Lower leg skin (tissue), 4 donors: ENCODE data around the gene MAP3K20. TPM values are rescaled to one million over a fixed set of nuclear protein-coding genes. Genes with fewer than 3 reads are reported as not detected.

Source experiments
- DNase-seq, 2 donors: peaks; one replicate each; pipeline ENCODE4 v3.0.0-alpha.2; 2019; ENCODE audit warnings: low spot score in 2 of 2
- H3K4me3 ChIP-seq: fragments of 200-600 bp; sonication (generic); 2 replicates; pipeline ENCODE4 v1.5.1; 2017; ENCODE audit warnings: mild to moderate bottlenecking, low read depth; ENCODE audit not compliant: poor library complexity, severe bottlenecking
- POLR2A ChIP-seq, 2 donors: fragments of 450-650 bp; IDR thresholded peaks; one replicate each; pipeline ENCODE4 v1.6.1; 2016 to 2017; ENCODE audit warnings: antibody characterized with exemption in 2 of 2, mild to moderate bottlenecking in 1 of 2, moderate library complexity in 1 of 2
- WGBS, 2 donors: methylation state at CpG; one replicate each; pipeline ENCODE4 v1.1.5; 2018; 5-methylcytosine and 5-hydroxymethylcytosine counted together
- intact Hi-C: fragments of 100-400 bp; cut with DNase I; formaldehyde crosslinking; loops from one replicate; pipeline ENCODE4 v1.15.0; 2023; ENCODE audit warnings: low total_unique reads
- total RNA-seq, 4 donors: library from RNA; depleted of rRNA; stranded (reverse); fragments of >200 nt; gene quantifications; one replicate each; pipeline ENCODE4 v1.1.0, GENCODE V29; 2016
- TF ChIP-seq, protein P1 (sequence below), 3 donors: fragments of 450-650 bp; IDR thresholded peaks; one replicate each; pipeline ENCODE4 v1.5.1; 2016; ENCODE audit warnings: antibody characterized with exemption in 3 of 3, mild to moderate bottlenecking in 3 of 3, moderate library complexity in 2 of 3

Gene MAP3K20
- total RNA-seq, 4 donors from 2014 or later: 30.9 to 40.3 (median 37.3) TPM

DNA sequence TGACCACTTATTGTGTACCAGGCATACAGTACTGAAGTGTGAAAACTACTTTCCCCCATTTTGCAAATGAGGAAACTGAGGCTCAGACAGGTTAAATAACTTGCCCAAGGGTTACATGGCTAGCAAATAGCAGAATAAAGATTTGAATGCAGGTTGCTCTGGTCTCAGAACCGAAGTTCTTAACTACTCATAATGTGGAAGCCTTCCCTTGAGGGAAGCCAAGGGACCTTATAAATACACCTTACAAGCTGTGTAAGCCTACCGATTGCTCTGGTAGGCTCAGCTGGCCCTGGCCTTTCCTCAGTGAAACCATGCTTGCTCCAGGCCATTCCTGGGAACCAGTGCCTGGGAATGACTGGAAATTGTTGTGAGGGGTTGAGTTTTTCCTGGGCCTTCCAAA, 164.4 kb downstream of the MAP3K20 start:
- WGBS, 2 donors: 88 to 100% methylated on average over 2 of the region's 2 CpGs
- TF ChIP-seq, protein P1, sequence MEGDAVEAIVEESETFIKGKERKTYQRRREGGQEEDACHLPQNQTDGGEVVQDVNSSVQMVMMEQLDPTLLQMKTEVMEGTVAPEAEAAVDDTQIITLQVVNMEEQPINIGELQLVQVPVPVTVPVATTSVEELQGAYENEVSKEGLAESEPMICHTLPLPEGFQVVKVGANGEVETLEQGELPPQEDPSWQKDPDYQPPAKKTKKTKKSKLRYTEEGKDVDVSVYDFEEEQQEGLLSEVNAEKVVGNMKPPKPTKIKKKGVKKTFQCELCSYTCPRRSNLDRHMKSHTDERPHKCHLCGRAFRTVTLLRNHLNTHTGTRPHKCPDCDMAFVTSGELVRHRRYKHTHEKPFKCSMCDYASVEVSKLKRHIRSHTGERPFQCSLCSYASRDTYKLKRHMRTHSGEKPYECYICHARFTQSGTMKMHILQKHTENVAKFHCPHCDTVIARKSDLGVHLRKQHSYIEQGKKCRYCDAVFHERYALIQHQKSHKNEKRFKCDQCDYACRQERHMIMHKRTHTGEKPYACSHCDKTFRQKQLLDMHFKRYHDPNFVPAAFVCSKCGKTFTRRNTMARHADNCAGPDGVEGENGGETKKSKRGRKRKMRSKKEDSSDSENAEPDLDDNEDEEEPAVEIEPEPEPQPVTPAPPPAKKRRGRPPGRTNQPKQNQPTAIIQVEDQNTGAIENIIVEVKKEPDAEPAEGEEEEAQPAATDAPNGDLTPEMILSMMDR (IDR thresholded peaks at IDR 0.05): no peak
- no peak for TF ChIP-seq POLR2A (IDR thresholded peaks at IDR 0.05)
- H3K4me3 ChIP-seq: no peak overlapping the region
- intact Hi-C loops: no loop called here
- no peak for DNase-seq

DNA sequence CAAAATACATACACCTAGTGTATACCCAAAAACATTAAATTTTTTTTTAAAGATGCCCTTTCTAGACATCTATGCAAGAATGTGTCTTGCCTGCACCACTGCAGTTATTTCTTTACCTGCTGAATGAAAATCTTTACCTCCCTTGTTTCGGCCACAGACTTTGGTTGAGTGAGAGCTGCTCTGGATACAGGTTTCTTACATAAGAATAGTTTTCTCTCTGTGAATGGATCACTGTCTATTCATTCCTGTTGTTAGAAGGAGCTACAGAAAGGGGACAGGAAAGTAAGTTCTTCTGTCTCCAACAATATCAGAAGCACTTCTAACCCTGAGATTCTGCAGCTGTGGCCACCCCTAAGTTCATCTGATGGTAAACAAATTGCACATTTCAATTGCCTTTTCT, 166.0 kb downstream of the MAP3K20 start:
- no peak overlapping the region for H3K4me3 ChIP-seq
- intact Hi-C loops: no loop called here
- DNase-seq: no peak
- TF ChIP-seq, protein P1 (IDR thresholded peaks at IDR 0.05): no peak
- no peak for TF ChIP-seq POLR2A (IDR thresholded peaks at IDR 0.05)
- 93 to 94% methylated on average over 1 of the region's 1 CpG for WGBS, 2 donors

DNA sequence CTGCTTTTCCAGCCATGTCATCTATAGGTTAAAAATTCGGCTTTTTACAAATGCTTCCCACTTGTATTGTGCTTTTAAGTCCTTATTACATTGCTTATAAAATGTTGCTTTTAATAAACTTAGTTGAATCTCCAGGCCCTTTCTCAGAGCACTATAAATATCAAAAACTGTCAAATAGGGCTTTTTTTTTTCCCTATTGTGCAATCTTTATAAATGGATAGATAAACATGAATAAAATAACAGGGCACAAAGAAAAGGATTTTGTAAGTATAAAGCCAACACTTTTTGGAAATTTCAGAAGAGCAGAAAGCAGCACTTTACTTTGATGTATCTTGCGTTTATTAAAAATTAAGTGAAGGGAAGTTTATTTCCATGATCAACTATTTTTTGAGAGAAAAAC, 171.5 kb downstream of the MAP3K20 start:
- WGBS, 2 donors: 89 to 97% methylated on average over 2 of the region's 2 CpGs
- H3K4me3 ChIP-seq: no peak overlapping the region
- intact Hi-C loops: no loop called here
- TF ChIP-seq, protein P1 (IDR thresholded peaks at IDR 0.05): no peak
- TF ChIP-seq POLR2A (IDR thresholded peaks at IDR 0.05): no peak
- no peak for DNase-seq

DNA sequence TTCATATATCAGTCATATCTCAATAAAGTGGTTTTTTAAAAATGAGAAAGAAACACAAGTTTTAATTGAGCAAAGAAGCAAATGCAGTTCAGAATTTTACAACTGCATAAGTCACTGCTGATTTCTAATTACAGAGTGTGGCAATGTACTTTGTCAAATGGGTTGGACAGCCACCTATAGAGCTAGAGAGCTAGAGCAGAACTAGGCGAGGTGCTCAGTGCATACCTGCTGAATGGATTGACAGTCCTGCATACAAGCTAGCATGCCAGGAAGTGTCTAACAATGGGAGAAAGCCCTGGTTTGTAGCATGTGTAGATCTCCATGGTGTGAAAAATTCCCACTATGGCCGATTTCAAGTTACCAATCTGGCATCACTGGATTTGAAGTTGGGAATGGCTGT, 172.7 kb downstream of the MAP3K20 start:
- 88 to 92% methylated on average over 2 of the region's 2 CpGs for WGBS, 2 donors
- DNase-seq: no peak
- intact Hi-C loops: no loop called here
- TF ChIP-seq, protein P1 (IDR thresholded peaks at IDR 0.05): no peak
- TF ChIP-seq POLR2A (IDR thresholded peaks at IDR 0.05): no peak
- no peak overlapping the region for H3K4me3 ChIP-seq

DNA sequence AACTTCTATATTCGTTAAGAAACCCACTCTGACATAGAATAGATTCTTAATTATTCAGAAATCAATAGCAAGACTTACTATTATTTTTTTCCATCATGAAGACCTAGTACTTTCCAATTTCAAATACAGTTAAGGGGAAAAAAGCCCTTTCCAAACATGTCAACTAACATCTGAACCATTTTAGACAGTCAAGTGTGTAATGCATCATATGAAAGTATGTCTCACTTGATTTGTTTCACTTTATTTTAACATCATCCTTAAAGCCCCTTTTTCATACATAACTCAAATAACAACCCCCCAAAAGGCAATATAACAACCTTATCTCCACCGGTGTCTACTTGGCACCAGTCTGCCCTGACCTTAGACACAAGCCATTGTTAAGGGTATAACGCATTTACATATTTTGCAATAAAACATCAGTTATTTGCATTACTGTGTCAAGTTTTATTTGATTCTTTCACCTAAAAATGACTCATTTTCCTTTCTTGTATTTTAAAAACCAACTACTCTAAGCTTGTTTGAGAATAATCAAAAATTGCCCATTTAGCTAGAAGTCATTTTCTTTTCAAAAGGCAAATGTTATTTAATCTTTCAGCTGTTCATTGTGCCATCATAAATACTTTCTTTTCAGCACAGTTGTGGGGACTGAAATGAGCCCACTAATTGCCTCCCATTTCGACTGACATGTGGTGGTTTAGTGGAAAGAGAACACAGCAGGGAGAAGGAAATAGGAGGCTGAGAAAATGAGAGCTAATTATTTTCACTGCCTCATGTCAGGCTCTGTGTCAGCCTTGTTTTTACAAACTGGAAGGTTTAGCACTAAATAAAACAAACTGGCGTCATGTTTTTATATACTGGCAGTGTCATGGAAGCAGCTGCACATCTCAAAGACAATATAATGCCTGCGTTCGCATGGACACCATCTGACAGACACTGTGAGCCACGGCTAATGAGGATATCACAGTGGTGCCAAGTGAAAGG, 174.3 kb downstream of the MAP3K20 start:
- intact Hi-C loops: no loop called here
- TF ChIP-seq, protein P1 (IDR thresholded peaks at IDR 0.05): no peak
- TF ChIP-seq POLR2A (IDR thresholded peaks at IDR 0.05): no peak
- no peak overlapping the region for H3K4me3 ChIP-seq
- 87 to 88% methylated on average over 8 of the region's 8 CpGs for WGBS, 2 donors
- no peak for DNase-seq
